HCT116 (cell line): ENCODE measurements around the gene CHMP4B.

Experiments used
- CTCF ChIP-seq, 3 experiments: fragments of 200-600 bp in 1 of 3; sonication (generic) in 1 of 3; IDR thresholded peaks in 2 of 3; conservative IDR thresholded peaks in 1 of 3; 2 replicates each; pipeline ENCODE4 v1.5.1; 2012 to 2017; ENCODE audit warnings: low read depth in 2 of 3, low read length in 2 of 3, antibody characterized with exemption in 1 of 3, borderline replicate concordance in 1 of 3, control low read depth in 1 of 3, mild to moderate bottlenecking in 1 of 3, mixed read lengths in 1 of 3, mixed run types in 1 of 3, moderate library complexity in 1 of 3; ENCODE audit not compliant: insufficient read depth in 1 of 3
- EGR1 ChIP-seq: IDR thresholded peaks from 2 replicates; pipeline ENCODE4 v1.6.1; 2012; ENCODE audit warnings: low read depth
- EZH2 ChIP-seq: fragments of 200-600 bp; sonication (generic); IDR thresholded peaks from 2 replicates; pipeline ENCODE4 v1.6.1; 2017; ENCODE audit warnings: antibody characterized with exemption, mixed run types
- FOSL1 ChIP-seq: IDR thresholded peaks from 2 replicates; pipeline ENCODE4 v1.6.1; 2012; ENCODE audit warnings: low read depth
- MAX ChIP-seq: IDR thresholded peaks from 2 replicates; pipeline ENCODE4 v1.6.1; 2012
- POLR2A ChIP-seq: IDR thresholded peaks from 2 replicates; pipeline ENCODE4 v1.7.0; 2011; ENCODE audit warnings: borderline replicate concordance; ENCODE audit not compliant: insufficient read depth, insufficient read length; ENCODE audit errors: extremely low read depth
- POLR2AphosphoS5 ChIP-seq: IDR thresholded peaks from 2 replicates; pipeline ENCODE4 v1.6.1; 2011; ENCODE audit warnings: mild to moderate bottlenecking, low read depth, low read length, moderate library complexity
- RAD21 ChIP-seq: IDR thresholded peaks from 2 replicates; pipeline ENCODE4 v1.6.1; 2012; ENCODE audit warnings: low read depth, mild to moderate bottlenecking
- SIN3A ChIP-seq: IDR thresholded peaks from 2 replicates; pipeline ENCODE4 v1.6.1; 2012; ENCODE audit warnings: low read depth
- SP1 ChIP-seq: IDR thresholded peaks from 2 replicates; pipeline ENCODE4 v1.6.1; 2012; ENCODE audit warnings: low read depth
- TF ChIP-seq, protein P1 (sequence below): IDR thresholded peaks from 2 replicates; pipeline ENCODE4 v1.6.1; 2011; ENCODE audit warnings: mild to moderate bottlenecking, low read length, moderate library complexity; ENCODE audit not compliant: insufficient replicate concordance; ENCODE audit errors: extremely low read depth
- TF ChIP-seq, protein P2 (sequence below): IDR thresholded peaks from 2 replicates; pipeline ENCODE4 v1.6.1; 2012; ENCODE audit warnings: low read depth

- TF ChIP-seq CTCF (IDR thresholded peaks at IDR 0.05 in 2 of 3, conservative IDR thresholded peaks at IDR 0.05 in 1 of 3; ENCODE audit: borderline replicate concordance in 1 of 3, insufficient read depth in 1 of 3, low read depth in 2 of 3, low read length in 2 of 3): no peak
- no peak for TF ChIP-seq RAD21
- no peak for TF ChIP-seq EGR1
- TF ChIP-seq MAX: no peak
- no peak for TF ChIP-seq POLR2AphosphoS5
- TF ChIP-seq EZH2: no peak
- TF ChIP-seq POLR2A: no peak
- TF ChIP-seq, protein P1, sequence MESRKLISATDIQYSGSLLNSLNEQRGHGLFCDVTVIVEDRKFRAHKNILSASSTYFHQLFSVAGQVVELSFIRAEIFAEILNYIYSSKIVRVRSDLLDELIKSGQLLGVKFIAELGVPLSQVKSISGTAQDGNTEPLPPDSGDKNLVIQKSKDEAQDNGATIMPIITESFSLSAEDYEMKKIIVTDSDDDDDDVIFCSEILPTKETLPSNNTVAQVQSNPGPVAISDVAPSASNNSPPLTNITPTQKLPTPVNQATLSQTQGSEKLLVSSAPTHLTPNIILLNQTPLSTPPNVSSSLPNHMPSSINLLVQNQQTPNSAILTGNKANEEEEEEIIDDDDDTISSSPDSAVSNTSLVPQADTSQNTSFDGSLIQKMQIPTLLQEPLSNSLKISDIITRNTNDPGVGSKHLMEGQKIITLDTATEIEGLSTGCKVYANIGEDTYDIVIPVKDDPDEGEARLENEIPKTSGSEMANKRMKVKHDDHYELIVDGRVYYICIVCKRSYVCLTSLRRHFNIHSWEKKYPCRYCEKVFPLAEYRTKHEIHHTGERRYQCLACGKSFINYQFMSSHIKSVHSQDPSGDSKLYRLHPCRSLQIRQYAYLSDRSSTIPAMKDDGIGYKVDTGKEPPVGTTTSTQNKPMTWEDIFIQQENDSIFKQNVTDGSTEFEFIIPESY: no peak
- TF ChIP-seq FOSL1: no peak
- no peak for TF ChIP-seq SIN3A
- TF ChIP-seq, protein P2, sequence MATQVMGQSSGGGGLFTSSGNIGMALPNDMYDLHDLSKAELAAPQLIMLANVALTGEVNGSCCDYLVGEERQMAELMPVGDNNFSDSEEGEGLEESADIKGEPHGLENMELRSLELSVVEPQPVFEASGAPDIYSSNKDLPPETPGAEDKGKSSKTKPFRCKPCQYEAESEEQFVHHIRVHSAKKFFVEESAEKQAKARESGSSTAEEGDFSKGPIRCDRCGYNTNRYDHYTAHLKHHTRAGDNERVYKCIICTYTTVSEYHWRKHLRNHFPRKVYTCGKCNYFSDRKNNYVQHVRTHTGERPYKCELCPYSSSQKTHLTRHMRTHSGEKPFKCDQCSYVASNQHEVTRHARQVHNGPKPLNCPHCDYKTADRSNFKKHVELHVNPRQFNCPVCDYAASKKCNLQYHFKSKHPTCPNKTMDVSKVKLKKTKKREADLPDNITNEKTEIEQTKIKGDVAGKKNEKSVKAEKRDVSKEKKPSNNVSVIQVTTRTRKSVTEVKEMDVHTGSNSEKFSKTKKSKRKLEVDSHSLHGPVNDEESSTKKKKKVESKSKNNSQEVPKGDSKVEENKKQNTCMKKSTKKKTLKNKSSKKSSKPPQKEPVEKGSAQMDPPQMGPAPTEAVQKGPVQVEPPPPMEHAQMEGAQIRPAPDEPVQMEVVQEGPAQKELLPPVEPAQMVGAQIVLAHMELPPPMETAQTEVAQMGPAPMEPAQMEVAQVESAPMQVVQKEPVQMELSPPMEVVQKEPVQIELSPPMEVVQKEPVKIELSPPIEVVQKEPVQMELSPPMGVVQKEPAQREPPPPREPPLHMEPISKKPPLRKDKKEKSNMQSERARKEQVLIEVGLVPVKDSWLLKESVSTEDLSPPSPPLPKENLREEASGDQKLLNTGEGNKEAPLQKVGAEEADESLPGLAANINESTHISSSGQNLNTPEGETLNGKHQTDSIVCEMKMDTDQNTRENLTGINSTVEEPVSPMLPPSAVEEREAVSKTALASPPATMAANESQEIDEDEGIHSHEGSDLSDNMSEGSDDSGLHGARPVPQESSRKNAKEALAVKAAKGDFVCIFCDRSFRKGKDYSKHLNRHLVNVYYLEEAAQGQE: no peak
- TF ChIP-seq SP1: no peak
Measured at GRCh38 chr20:33894798-33895197, 83.7 kb downstream of the CHMP4B start.
